ENCODE data around the gene SEM1. TPM values are rescaled to one million over a fixed set of nuclear protein-coding genes. Genes with fewer than 3 reads are reported as not detected.
"Not testable (repeated sequence)": the region's sequence is repeated elsewhere in the genome, so short reads cannot be mapped to it uniquely, and the experiment has no call there.

SEM1 gene
- total RNA-seq = 25.7 TPM

DNA sequence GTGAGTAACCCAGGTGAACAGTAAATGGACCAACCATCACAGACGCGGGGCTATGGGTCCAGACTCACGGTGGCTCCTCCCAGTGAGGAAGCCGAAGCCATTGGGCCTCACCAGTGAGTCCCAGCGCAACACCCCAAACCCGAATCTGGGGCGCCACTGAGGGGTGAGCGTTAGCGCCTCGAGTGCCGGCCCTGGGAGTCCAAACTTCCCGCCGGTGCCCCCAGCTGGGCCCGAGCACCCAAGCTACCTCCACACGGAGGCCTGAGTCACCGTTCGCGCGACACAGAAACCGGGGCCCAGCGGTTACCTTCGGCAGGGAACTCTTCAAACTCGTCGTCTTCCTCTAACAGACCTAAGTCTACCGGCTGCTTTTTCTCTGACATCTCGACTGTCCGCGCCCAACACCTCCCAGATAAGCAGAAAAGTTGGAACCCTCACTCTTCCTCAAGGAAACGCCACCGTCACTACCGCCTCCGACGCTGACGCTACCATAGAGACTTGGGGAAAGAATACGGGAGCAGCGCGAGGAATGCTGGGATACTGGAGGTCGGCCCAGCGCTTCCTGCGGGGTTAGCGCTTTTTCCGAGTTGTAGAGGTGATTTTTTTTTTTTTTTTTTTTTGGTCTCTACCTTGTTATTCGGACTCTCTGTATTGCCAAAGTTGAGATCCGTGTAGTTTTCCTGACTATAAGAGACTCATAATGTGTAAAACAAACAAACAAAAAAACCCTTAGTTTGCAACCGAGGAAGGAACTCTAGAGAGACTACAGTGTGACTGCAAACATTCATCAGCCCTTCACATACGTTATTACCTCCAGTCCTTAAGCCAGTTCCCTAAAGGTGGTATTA is at the start of gene SEM1:
TSS of gene SEM1 (minus strand) at position 466 of the 848 bp plus-strand sequence. CDS start at position 383, 83 bp downstream.
- peak; percentile 95 for DNase-seq

DNA sequence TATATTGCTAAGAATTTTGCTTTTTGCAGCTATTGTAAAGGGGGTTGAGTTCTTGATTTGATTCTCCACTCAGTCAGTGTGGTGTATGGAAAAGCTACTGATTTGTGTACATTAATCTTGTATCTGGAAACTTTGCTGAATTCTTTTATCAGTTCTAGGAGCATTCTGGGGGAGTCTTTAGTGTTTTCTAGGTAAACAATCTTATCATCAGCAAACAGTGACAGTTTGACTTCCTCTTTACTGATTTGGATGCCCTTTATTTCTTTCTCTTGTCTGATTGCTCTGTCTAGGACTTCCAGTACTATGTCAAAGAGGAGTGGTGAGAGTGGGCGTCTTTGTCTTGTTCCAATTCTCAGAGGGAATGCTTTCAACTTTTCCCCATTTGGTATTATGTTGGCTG is 48.2 kb upstream of the SEM1 start:
- not testable (repeated sequence) for DNase-seq

DNA sequence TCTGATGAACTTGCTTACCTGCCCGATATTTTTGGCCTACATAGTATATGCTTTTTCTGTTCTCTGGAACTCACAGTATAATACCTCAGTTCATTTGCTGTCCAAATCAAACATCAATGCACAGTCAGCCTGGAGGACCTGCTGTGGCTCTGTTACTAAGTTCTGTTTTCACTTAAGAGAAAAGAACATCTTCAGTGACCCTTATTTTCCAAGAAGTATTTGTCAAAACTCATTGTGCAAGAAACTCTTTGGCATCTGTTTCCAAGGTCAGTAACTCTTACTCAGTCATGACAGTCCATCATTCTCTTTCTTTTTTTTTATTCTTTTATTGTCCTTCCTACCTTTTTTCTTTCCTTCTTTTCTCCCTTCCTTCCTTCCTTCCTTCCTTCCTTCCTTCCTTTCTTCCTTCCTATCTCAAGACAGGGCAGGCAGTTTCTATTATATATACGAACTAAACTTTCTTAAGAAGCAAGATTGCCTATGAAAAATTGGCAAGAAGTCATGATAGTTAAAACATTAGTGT is 37.8 kb upstream of the SEM1 start:
- peak; percentile 0 for DNase-seq

DNA sequence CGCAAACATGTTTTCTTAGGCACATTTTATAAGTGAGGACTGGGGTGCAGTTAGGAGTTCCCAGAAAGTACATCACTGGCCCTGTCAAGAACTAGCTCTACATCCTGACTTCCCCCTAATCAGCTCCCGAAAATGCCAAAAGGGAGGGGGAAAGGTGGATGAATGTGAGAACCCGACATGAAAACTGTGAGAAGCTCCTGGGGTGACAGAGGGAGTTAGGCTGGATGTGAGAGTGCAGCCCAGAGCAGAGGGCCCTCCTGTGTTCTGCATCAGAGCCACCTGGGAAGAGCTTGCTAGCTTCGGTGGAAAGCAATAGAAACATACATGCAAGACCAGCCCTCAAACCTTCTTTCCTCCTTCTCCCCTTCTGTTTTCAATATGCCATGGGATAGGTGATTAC is 30.5 kb upstream of the SEM1 start:
- no peak for DNase-seq

DNA sequence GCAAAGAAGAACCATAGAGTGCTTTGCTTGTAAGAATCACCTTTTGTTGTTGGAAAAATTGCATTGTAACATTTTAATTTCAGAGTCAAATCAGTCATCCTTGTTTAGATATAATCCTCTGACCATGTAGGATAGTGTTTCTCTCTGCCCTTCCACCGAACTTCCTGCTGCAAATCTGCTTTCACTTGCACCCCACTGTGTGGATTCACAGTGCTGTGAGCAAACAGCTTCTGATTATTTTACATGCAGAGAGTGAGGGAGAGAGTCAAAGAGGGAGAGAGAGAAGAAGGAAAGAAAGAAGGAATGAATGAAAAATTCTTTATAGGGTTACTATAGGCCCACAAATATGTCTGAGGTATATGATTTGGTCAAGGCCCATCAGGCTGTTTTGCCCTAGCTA is 30.0 kb upstream of the SEM1 start:
- DNase-seq = no peak

DNA sequence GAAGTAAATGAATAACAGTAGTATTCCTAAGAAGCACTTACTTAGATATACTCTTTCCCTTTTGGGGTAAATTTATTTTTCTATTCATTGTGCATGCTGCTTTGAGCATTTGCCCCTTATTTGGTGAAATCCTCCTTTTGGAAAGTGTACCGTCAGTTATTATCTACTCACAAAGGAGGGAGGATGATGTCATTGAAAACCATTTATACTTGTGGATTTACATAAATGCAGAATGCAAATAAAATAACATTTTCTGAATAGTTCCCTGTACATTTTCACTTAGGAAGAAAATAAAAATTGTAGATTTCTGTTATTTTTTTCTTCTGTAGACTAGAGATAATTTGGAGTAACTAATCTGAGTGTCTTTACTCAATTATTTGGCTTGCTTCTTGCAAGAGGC is 29.5 kb upstream of the SEM1 start:
- no peak for DNase-seq

DNA sequence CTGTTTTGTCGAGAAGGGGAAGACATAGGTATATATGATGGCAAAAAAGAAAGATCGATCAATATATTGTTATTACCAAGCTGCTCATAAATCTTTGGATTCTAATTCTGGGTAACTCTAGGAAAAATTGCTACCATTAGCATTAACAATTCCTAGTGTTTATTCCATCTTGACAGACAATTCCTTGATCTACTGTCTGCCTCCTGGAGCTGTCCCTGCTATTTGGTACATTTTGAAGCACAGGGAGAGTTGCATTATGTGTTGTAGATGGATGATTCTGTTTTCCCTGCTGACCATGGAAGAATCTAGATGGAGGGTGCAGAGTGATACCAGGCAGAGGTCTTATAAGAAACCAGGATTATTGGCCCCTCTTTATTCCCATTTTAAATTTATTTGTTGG is 29.1 kb upstream of the SEM1 start:
- DNase-seq = no peak

DNA sequence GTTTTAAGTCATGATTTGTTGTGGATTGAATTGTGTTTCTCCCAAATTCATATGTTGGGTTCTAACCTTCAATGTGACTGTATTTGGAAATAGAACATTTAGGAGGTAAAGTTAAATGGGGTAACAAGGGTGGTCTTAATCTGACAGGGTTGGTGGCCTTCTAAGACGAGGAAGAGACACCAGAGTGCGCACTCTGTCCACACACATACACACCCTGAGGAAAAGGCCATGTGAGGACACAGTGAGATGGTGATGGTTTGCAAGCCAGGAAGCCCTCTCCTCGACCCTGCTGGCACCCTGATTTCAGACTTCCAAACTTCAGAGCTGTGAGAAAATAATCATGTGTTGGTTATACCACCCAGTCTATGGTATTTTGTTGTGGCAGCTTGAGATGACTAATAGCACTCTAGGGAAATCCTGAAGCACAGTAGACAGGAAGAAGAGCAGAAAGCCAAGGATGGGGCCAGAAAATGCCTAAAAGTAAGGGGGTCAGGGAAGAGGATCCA is 28.0 kb upstream of the SEM1 start:
- no peak for DNase-seq

DNA sequence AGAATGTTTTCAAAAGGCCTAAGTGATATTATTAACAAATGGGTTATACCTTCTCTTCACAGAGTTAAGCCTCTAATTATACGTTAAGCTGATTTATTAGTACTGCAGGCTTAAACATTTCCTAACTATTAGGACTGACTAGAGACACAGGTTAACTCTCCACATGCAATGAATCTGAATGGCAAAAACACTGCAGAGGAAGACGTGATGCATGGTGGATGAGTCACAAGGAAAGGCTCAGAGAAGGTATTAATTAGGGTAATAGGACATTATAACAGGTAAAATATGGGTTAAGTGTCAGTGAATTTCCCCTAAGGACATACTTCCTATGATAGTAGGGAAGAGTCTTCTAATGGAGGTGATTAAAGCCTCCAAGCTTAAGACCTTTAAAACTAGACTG is 24.7 kb upstream of the SEM1 start:
- DNase-seq = no peak

DNA sequence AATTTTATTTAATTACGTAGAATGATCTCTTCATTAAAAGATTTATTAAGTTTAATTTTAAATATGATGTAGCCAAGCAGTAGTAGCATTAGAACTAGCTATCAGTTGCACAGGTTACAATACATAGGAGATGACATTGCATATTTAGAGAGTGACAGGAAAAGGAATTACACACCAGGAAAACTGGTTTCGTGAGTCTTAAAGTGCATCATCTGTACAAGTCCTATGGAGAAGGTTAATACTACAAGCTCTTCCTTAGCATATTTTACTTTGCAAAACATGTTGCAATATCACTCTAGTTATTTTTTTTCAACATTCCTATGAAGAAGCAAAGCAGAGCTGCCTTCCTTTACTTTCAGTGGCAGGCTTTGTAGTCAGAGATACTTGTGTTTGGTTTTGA is 20.2 kb upstream of the SEM1 start:
- DNase-seq = peak; percentile 32

DNA sequence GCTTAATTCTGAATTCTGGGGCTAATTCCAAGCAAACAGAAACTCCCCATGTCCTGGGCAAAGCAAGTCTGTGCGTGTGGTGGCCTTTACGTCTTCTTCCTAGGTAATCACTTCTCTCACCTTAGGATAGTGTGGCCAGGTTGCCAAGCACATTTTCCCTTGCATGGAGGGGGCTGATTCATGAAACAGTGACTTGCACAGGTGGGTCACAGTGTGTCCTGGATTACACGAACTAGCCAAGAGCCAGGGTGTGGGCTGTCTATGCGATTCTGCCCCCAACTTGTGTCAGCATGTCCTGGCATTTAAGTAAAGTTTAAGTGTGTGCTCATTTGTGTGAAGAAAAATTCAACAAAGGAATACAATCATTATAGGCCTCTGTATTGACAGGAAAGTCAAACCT is 18.5 kb upstream of the SEM1 start:
- peak; percentile 8 for DNase-seq

DNA sequence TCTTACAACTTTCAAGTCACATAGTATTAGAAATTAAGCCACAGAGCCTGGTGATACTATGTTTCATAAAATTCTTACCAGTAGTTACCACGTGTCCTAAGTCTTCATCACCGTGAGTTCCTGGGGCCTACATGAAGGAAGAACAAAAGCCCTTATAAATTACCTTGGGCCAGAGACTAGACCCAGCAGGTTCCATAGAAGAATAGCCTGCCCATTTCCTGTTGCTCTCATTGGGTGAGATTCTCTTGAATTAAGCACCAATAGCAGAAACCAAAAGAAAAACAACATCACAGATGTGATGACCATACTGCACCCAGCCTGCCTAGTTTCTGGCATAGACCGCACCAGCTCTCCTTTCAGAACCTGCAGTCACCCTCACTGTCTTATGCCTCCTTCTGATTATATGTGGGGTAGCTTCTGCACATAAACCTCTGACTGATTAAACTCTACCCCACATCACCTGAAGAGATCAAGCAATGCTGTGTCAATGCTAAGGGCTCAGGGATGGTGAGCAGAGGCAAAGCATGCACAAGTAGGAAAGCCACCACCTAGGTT is 18.0 kb upstream of the SEM1 start:
- no peak for DNase-seq

DNA sequence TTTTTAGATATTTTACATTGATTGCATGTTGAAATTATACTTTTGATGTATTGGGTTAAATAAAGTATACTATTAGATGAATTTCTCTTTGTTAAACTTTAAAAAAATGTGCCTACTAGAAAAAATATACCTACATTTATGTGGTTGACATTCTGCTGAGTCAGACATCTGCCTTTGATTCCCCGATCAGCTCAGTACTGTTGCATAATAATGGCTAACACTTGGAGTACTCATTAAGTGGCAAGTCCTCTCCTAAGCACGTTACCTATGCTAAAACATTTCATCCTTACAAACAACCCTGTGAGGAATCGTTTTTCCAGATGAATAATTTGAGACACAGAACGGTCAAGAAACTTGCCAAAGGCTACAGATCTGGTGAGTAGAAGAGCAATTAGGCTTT is 14.0 kb upstream of the SEM1 start:
- DNase-seq = no peak

DNA sequence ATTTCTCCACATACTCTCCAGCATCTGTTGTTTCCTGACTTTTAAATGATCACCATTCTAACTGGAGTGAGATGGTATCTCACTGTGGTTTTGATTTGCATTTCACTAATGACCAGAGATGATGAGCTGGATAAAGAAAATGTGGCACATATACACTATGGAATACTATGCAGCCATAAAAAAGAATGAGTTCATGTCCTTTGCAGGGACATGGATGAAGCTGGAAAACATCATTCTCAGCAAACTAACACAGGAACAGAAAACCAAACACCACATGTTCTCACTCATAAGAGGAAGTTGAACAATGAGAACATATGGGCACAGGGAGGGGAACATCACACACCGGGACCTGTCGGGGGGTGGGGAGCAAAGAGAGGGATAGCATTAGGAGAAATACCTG is 13.3 kb upstream of the SEM1 start:
- not testable (repeated sequence) for DNase-seq

DNA sequence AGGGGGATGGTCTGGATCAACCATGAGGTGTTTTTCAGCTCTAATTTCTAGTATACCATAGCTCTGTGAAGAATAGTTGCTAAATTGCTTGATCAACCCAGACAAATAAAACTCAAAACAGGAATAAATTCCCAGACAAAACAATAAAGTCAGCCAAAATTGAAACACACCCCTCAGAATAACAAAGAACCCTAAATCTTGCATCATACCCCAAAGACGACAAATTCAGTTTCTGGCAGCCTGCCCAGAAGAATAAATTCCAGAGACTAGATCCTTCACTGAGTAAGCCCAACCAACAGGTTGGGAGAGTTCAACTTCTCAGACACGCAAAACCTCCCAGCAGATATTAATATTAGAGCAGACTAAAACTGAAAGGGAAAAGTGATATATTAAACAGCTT is 11.2 kb upstream of the SEM1 start:
- DNase-seq = peak; percentile 16

DNA sequence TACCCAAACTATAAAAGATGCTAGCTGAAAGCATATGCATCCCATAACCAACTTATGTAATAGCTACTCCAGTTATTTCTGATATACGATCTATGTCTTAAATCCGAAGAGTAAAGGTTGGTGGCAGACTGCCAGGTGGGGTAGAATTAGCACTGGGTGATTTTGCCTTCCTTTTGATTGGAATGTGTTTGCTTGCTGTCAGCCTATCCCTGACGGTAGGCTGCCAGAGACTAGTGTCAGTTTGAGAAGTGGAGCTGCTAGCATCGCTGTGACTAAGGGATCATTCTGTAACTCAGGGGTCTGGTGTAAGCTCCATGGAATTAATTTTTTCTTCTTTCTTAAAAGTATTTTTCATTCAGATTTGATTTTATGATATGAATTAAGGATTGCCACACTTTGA is 9.5 kb upstream of the SEM1 start:
- DNase-seq = no peak

DNA sequence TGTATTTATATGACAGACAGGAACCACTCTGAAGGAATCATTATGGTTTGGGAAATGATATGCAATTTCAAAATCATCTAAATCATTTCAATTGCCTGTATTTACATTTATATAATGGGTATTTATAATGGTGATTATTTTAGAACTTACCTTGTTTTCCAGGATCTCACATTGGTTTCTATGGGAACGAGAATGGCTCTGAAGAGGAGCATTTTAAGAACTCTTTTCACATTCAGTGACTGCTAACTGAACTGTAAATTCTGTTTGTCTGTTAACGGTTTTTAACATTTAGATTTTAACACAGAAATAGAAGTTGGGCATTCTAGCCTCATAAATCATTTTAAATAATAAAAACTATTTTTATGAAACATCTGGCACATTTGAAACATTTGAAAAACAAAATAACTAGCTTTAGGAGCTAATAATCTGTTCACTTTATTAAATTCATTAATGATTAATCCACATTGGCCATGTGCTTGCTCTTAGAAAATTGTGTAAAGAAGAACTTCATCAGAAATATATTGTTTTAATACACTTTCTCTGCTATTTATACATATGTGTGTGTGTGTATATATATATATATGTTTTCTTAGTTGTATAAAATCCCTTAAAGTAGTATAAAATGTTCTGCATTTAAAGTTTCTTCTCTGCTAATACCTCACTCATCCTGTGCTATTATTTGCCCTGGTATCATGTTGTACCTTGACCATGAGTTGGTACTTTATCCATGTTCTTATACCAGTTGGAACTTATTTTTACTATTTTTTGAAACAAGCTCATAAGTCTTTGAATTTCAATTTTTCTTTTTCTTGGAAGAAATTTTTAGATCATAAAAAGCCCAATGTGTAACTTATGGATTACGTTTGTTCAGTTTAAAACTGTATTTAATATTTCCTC is 8.7 kb upstream of the SEM1 start:
- no peak for DNase-seq

DNA sequence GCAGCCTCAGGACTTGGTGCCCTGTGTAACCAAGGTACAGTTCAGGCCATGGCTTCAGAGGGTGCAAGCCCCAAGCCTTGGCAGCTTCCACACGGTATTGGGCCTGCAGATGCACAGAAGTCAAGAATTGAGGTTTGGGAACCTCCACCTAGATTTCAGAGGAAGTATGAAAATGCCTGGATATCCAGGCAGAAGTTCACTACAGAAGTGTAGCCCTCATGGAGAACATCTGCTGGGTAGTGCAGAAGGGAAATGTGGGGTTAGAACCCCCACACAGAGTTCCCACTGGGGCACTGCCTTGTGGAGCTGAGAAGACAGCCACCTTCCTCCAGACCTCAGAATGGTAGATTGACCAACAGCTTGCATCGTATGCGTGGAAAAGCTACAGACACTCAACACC is 3.4 kb upstream of the SEM1 start:
- no peak for DNase-seq

DNA sequence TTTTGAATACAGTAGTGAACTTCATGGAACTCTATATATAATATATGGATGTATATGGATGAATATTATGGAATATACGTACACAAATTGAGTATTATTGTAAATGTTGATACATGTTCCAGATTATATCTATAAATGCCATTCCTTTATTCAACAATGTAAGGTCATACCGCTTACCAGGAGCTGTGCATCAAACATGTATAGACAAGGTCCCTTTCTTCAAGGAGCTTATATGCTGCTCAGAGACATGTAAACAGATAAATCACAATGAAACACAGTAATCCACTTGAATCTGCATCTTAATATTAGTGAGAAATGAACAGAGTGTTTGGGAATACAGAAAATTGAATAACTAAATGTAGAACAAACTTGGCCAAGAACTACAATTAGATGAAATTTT is 898 bp upstream of the SEM1 start:
- DNase-seq = no peak

DNA sequence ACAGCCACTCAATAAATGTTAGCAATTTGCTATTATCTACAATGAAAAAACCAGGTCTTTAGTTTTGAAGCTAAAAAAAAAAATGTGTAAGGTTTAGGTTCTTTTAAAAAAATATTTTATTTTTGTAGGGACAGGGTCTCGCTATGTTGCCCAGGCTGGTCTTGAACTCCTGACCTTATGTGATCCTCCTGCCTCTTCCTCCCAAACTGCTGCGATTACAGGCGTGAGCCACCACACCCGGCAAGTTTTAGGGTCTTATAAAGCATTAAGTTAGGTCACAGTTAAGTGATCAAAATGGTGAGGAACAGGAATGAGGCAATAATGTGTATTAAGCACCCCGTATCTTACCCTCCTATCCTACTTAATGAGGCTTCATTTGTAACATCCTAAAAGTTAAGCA is 774 bp downstream of the SEM1 start:
- no peak for DNase-seq

DNA sequence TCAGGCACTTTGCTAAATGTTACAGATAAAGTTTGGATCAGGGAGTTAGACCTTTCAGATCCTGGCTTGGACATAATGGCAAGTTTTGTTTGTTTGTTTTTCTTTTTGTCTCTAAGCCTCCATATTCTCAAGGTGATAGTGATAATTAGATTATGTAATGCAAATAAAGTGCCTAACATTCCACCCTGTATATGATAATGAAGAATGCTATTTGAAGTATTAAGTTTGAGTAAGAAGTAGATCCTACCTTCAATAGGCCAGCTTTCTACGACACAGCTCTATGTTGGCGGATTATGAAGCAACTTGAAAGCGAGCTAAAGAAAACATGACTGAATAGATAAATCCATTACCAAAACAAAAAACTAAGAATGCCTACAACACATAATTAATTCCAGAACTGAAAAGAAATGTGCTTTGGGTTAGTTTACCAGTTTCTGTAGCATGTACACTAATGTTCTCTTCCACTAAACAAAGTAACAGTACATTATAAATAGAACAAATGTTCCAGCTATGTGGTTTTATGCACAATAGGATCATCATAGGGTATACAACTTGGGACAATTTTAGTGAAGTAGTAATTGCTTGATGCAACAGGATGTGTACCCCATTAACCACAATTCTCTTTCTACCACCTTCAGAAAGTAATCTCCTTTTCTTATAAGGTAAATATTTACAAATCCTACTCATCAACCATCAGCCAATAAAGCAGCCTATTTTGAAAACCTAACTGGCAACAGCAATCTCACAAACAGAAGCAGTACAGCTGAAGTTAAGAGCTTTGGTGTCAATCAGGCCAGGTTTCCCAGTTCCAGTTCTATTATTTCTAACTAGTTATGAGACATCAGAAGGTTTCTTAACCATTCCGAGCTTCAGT is 1.5 kb downstream of the SEM1 start:
- no peak for DNase-seq

DNA sequence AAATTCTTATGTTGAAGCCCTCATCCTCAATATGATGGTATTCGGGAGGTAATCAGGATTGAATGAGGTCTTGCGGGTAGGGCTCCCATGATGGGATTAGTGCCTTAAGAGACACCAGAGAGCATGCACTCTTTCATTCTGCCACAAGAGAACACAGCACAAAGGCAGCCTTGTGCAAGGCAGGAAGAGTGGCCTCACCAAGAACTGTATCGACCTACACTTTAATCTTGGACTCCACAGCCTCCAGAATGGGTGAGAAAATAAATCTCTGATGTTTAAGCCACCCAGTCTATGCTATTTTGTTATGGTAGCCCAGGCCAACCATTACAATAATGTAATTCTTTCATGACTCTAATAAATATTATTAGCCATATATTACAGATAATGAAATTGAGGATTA is 8.4 kb downstream of the SEM1 start:
- no peak for DNase-seq
